K562 (cell line): ENCODE results near the gene RMND5B.

Source experiments
- MAZ ChIP-seq, 2 experiments: fragments of 450-650 bp in 1 of 2; sonication (generic) in 1 of 2; formaldehyde crosslinking; IDR thresholded peaks in 1 of 2; conservative IDR thresholded peaks in 1 of 2; 2 replicates each; pipeline versions ENCODE4 v1.4.0 to v1.5.0; 2020; ENCODE audit warnings: mild to moderate bottlenecking in 1 of 2, missing genetic modification reagents in 1 of 2
- PRMT5 ChIP-seq: sonication (generic); formaldehyde crosslinking; IDR thresholded peaks from 2 replicates; pipeline ENCODE4 v1.5.0; 2020; ENCODE audit warnings: missing genetic modification reagents
- TF ChIP-seq, protein P1 (sequence below), 3 experiments: IDR thresholded peaks in 2 of 3; conservative IDR thresholded peaks in 1 of 3; 2 replicates each; pipeline ENCODE4 v1.5.1; 2011 to 2012; ENCODE audit warnings: low read length in 3 of 3, mild to moderate bottlenecking in 3 of 3, control low read depth in 2 of 3, improper control_type of control experiment in 1 of 3, inconsistent platforms in 1 of 3, low read depth in 1 of 3, mixed read lengths in 1 of 3, moderate library complexity in 1 of 3; ENCODE audit not compliant: insufficient read depth in 2 of 3

DNA sequence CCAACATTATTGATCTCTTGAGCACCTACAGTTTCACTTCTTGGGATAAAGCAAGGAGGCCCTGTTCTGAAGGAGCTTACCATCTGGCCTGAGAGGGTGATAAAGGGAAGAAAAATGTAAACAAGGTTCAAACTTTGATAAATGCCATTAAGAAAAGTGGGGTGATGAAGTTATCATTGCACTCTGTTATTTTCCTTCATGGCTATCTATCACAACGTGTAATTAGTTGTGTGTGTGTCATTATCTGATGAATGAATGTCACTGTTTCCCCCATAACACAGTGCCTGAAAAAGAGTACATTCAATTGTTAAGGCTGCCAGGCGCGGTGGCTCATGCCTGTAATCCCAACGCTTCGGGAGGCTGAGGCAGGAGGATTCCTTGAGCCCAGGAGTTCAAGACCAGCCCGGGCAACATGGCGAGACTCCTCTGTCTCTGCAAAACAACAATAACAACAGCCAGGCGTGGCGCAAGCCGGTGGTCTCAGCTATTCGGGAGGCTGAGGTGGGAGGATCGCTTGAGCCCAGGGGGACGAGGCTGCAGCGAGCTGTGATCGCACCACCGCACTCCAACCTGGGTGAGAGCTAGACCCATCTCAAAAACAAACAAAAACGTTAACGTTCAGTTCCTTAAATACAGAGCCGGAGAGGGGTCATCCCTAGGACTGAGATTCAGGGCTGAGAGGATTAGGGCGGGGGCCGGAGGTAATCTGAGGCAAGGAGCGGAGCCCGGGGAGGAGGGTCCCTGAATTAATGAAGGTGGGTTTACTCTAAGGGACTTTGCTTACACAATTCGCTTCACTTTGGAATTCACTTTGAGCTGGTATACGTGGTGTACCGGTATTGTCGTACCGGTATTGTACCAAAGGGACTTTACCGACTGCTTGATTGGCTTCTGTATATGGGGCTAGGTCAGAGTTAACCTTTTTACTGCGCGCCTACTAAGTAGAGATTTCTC is 22.0 kb downstream of the RMND5B start:
- TF ChIP-seq, protein P1, sequence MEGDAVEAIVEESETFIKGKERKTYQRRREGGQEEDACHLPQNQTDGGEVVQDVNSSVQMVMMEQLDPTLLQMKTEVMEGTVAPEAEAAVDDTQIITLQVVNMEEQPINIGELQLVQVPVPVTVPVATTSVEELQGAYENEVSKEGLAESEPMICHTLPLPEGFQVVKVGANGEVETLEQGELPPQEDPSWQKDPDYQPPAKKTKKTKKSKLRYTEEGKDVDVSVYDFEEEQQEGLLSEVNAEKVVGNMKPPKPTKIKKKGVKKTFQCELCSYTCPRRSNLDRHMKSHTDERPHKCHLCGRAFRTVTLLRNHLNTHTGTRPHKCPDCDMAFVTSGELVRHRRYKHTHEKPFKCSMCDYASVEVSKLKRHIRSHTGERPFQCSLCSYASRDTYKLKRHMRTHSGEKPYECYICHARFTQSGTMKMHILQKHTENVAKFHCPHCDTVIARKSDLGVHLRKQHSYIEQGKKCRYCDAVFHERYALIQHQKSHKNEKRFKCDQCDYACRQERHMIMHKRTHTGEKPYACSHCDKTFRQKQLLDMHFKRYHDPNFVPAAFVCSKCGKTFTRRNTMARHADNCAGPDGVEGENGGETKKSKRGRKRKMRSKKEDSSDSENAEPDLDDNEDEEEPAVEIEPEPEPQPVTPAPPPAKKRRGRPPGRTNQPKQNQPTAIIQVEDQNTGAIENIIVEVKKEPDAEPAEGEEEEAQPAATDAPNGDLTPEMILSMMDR (IDR thresholded peaks at IDR 0.05 in 2 of 3, conservative IDR thresholded peaks at IDR 0.05 in 1 of 3; ENCODE audit: insufficient read depth in 2 of 3, low read depth in 1 of 3, low read length in 3 of 3), result no peak
- TF ChIP-seq MAZ (CRISPR knock-in tag; conservative IDR thresholded peaks at IDR 0.05 in 1 of 2, IDR thresholded peaks at IDR 0.05 in 1 of 2), result no peak
- no peak for TF ChIP-seq PRMT5
